Measurements from ENCODE around the gene SGPP2.

DNA sequence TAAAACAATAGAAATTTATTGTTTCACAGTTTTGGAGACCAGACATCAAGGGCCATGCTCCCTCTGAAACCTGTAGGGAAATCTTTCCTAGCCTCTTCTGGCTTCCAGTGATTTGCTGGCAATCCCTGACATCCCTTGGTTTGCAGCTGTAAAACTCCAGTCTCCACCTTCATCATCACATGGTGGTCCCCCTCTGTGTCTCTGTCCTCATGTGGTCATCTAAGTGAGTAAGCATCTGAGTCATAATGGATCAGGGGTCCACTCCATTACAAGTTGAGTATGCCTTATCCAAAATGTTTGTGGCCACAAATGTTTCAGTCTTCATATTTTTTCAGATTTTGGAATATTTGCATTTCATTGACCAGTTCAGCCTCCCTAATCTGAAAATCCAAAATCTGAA is 5.6 kb upstream of the SGPP2 start:
- TF ChIP-seq, protein P1, sequence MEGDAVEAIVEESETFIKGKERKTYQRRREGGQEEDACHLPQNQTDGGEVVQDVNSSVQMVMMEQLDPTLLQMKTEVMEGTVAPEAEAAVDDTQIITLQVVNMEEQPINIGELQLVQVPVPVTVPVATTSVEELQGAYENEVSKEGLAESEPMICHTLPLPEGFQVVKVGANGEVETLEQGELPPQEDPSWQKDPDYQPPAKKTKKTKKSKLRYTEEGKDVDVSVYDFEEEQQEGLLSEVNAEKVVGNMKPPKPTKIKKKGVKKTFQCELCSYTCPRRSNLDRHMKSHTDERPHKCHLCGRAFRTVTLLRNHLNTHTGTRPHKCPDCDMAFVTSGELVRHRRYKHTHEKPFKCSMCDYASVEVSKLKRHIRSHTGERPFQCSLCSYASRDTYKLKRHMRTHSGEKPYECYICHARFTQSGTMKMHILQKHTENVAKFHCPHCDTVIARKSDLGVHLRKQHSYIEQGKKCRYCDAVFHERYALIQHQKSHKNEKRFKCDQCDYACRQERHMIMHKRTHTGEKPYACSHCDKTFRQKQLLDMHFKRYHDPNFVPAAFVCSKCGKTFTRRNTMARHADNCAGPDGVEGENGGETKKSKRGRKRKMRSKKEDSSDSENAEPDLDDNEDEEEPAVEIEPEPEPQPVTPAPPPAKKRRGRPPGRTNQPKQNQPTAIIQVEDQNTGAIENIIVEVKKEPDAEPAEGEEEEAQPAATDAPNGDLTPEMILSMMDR (IDR thresholded peaks at IDR 0.05; ENCODE audit: borderline replicate concordance, extremely low read depth, low read length, poor library complexity, severe bottlenecking) = no peak
- no peak for TF ChIP-seq EZH2 (IDR thresholded peaks at IDR 0.05; ENCODE audit: borderline replicate concordance, low read depth, low read length, severe bottlenecking)
